GM12872 (cell line): ENCODE results near the gene EIF4G3.

Experiments used
- TF ChIP-seq, protein P1 (sequence below): IDR thresholded peaks from 3 replicates; pipeline ENCODE4 v1.5.1; 2011; ENCODE audit warnings: low read depth, mild to moderate bottlenecking, low read length, moderate library complexity; ENCODE audit not compliant: insufficient read depth

EIF4G3 gene

DNA sequence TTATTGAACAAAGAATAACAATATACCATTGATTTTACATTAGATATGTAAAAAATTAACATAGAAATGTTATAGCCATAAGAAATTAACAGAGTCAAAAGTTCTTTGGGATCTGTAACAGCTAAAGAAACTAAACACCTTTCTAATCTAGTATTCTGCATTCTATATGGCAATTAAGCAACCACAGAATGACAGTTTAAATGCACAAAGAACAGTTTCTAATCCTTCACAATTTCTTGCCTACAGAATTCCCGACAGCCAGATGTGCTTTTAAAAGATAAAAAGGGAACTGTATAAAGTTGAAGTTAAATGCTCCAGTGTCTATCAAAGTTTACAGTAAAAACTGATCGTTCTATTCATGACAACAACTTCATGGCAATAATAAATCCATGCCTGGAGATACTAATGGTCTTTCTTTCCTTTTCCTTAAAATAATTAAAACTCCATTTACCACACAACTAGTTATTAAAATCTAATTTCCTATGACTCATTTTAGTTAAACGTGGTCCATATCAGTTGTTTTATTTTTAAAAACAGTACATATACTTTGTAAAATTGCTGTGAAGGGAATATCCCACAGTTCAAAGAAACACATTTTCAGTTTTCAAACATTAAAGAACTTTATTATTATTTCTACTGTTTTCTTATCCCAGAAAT, 110.2 kb downstream of the EIF4G3 start:
- TF ChIP-seq, protein P1, sequence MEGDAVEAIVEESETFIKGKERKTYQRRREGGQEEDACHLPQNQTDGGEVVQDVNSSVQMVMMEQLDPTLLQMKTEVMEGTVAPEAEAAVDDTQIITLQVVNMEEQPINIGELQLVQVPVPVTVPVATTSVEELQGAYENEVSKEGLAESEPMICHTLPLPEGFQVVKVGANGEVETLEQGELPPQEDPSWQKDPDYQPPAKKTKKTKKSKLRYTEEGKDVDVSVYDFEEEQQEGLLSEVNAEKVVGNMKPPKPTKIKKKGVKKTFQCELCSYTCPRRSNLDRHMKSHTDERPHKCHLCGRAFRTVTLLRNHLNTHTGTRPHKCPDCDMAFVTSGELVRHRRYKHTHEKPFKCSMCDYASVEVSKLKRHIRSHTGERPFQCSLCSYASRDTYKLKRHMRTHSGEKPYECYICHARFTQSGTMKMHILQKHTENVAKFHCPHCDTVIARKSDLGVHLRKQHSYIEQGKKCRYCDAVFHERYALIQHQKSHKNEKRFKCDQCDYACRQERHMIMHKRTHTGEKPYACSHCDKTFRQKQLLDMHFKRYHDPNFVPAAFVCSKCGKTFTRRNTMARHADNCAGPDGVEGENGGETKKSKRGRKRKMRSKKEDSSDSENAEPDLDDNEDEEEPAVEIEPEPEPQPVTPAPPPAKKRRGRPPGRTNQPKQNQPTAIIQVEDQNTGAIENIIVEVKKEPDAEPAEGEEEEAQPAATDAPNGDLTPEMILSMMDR = no peak

DNA sequence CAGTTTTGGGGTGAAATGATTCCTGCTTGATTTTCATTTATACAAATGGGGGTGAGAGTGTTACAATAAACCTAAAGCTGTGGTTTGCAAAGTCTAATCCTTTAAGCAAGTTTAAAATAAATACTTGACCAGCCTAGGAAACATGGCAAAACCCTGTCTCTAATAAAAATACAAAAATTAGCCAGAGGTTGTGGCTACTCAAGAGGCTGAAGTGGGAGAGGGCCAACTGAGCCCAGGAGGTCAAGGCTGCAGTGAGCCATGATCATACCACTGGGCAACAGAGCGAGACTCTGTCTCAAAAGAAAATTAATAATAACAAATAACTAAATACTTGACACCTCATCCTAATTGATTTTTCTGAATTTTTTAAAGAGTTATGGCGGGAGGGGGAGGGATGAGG, 110.8 kb downstream of the EIF4G3 start:
- TF ChIP-seq, protein P1 = no peak

- TF ChIP-seq, protein P1 = no peak
These were observed 112.6 kb downstream of the EIF4G3 start for GRCh38 chr1:21064057-21064456.

DNA sequence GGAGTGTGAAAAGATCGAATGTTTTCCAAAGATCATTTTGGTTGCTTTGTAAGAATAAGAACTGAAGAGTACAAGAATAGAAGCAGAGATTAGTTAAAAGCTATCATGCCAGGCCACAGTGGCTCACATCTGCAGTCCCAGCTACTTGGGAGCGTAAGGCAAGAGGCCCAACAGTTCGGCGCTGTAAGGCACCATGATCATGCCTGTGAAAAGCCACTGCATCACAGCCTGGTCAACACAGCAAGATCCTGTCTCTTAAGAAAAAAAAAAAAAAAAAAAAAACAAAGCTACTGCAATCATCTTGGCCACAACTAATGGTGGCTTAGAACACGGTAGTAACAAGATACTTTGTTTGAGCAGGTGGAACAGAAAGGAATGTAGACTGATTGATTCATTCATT, 116.2 kb downstream of the EIF4G3 start:
- TF ChIP-seq, protein P1 = no peak

- TF ChIP-seq, protein P1 = no peak
These were observed 117.7 kb downstream of the EIF4G3 start for GRCh38 chr1:21059021-21059420.

DNA sequence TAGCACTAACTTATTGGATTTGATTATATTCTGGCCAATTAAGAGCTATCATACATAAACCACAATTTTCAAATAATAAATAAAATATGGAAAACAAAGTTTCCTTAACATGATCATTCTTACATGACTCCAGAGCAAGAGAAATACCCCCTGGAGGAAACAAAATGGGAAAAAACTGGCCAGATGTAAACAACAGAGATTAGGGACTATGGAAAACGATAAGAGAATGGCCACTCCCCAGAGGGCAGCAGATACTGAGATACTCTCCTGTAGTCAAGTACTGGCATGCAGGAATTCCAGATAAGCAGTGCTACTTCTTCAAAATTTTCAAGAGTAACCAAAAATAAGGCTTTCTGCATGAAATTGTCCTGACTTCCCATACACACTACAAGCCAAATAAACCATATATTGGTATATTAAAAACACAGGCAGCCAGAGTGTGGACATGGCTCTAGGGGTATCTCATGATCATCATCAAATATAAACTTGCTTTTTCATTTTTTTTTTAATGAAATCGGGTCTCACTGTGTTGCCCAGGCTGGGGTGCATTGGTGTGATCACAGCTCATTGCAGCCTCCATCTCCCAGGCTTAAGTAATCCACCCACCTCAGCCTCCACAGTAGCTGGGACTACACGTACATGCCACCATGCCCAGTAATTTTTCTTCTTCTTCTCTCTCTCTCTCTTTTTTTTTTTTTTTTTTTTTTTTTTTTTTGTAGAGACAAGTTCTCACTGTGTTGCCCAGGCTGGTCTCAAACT, 118.5 kb downstream of the EIF4G3 start:
- TF ChIP-seq, protein P1 = no peak

DNA sequence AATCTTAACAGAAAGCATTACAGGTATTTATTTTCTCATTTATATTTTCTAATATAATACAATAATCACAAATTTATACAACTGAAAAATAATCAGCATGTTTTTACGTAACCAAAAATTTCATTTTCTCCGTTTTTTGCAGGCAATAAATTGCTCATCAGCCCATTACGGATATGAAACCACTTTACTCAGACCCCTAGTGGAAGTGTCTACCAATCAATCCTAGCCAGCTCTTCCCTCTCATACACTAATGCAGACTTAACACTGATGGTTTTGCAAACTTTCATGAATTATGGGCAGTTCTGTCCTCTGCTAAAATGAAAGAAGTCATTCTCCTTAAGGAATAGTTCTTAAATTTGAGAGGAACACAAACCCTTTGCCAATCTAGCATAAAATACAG, 124.7 kb downstream of the EIF4G3 start:
- TF ChIP-seq, protein P1 = no peak
